Fibroblast of lung (primary cell): Measurements from ENCODE around the gene PGAP2.

ENCODE experiments used
- CTCF ChIP-seq, 2 donors: IDR thresholded peaks in 1 of 2; conservative IDR thresholded peaks in 1 of 2; 1 replicate in 1 of 2; 2 replicates in 1 of 2; pipeline ENCODE4 v1.5.1; 2011 to 2012; ENCODE audit warnings: low read length in 2 of 2, control low read depth in 1 of 2, inconsistent platforms in 1 of 2, low read depth in 1 of 2, mild to moderate bottlenecking in 1 of 2
- EZH2 ChIP-seq: IDR thresholded peaks from 2 replicates; pipeline ENCODE4 v1.5.1; 2012; ENCODE audit warnings: low read length, control low read depth, mild to moderate bottlenecking; ENCODE audit errors: missing control alignments

GRCh38 chr11:3841426-3842350, 33.3 kb downstream of the PGAP2 start:
- TF ChIP-seq CTCF (conservative IDR thresholded peaks at IDR 0.05 in 1 of 2, IDR thresholded peaks at IDR 0.05 in 1 of 2; ENCODE audit: low read depth in 1 of 2, low read length in 2 of 2) (peak; percentile 72 to 77), EZH2 (no peak)
